DND-41 (cell line): Measurements from ENCODE around the gene F2R.

Experiments used
- CTCF ChIP-seq: IDR thresholded peaks from 2 replicates; pipeline ENCODE4 v1.5.1; 2012; ENCODE audit warnings: borderline replicate concordance, low read length, moderate library complexity, mild to moderate bottlenecking; ENCODE audit not compliant: poor library complexity, severe bottlenecking; ENCODE audit errors: extremely low read depth
- EZH2 ChIP-seq: IDR thresholded peaks from 3 replicates; pipeline ENCODE4 v1.6.1; 2012; ENCODE audit warnings: borderline replicate concordance, low read depth, mild to moderate bottlenecking, moderate library complexity, low read length, inconsistent platforms; ENCODE audit not compliant: severe bottlenecking

DNA sequence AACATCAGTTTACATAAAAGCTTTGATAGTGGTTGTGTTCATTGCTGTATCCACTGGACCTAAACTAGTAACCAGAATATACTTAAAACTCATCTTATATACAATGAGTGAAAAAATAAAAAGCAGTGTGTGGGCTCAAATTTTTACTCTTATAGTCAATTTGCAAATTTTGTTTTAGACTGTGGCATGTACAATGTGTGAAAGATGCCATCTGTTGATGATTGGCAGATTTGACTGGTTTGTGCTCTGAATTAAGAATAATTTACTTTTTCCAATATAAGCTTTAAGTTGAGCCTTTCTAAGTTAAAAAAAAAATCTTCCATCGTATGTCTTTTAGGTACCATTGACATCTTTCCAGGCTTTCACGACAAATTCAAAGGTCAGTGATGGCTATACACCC lies 60.5 kb downstream of the F2R start:
- no peak for TF ChIP-seq CTCF
- TF ChIP-seq EZH2, result no peak
